Natural killer cell (primary cell): Measurements from ENCODE around the gene SLC26A4. TPM values are rescaled to one million over a fixed set of nuclear protein-coding genes. Genes with fewer than 3 reads are reported as not detected.

Source experiments
- ATAC-seq, 3 donors: fragments of 150-1000 bp in 2 of 3; fragments of 200-7000 bp in 1 of 3; cut with Tn5 transposase; 1 replicate in 1 of 3; 2 replicates in 2 of 3; pipeline ENCODE4 v1.10.0; 2021; ENCODE audit warnings: mild to moderate bottlenecking in 2 of 3, moderate library complexity in 2 of 3
- DNase-seq, 2 donors: peaks; one replicate each; pipeline versions ENCODE4 v3.0.0 to v3.0.0-alpha.2; 2013 to 2021; ENCODE audit warnings: mixed read lengths in 1 of 2
- H3K27ac ChIP-seq: one replicate; pipeline ENCODE4 v1.5.1; 2013; ENCODE audit warnings: mild to moderate bottlenecking, low read length
- H3K27me3 ChIP-seq: one replicate; pipeline ENCODE4 v1.6.1; 2013; ENCODE audit warnings: low read length; ENCODE audit not compliant: control insufficient read depth, insufficient read depth
- H3K36me3 ChIP-seq: one replicate; pipeline ENCODE4 v1.6.1; 2013; ENCODE audit warnings: low read length; ENCODE audit not compliant: control insufficient read depth, insufficient read depth
- H3K4me1 ChIP-seq: one replicate; pipeline ENCODE4 v1.6.1; 2013; ENCODE audit warnings: low read length; ENCODE audit not compliant: control insufficient read depth, insufficient read depth
- H3K4me3 ChIP-seq: one replicate; pipeline ENCODE4 v1.5.1; 2013; ENCODE audit warnings: low read length
- H3K9me3 ChIP-seq: one replicate; pipeline ENCODE4 v1.6.1; 2013; ENCODE audit warnings: low read length; ENCODE audit not compliant: control insufficient read depth, insufficient read depth
- H3K27ac Mint-ChIP-seq, 2 donors: one replicate each; pipeline ENCODE4 v1.8.0; 2022; ENCODE audit warnings: mild to moderate bottlenecking in 2 of 2, mixed read lengths in 2 of 2, moderate library complexity in 1 of 2
- H3K27me3 Mint-ChIP-seq, 2 donors: one replicate each; pipeline ENCODE4 v1.8.0; 2022; ENCODE audit warnings: low read depth in 2 of 2, mixed read lengths in 2 of 2
- H3K36me3 Mint-ChIP-seq: one replicate; pipeline ENCODE4 v1.8.0; 2022; ENCODE audit warnings: mixed read lengths
- H3K4me1 Mint-ChIP-seq, 2 donors: one replicate each; pipeline ENCODE4 v1.8.0; 2022; ENCODE audit warnings: mixed read lengths in 2 of 2
- H3K4me3 Mint-ChIP-seq: one replicate; pipeline ENCODE4 v1.8.0; 2022; ENCODE audit warnings: mild to moderate bottlenecking, moderate library complexity, mixed read lengths
- H3K9me3 Mint-ChIP-seq, 2 donors: one replicate each; pipeline ENCODE4 v1.8.0; 2022; ENCODE audit warnings: mixed read lengths in 2 of 2
- CTCF ChIP-seq: fragments of 200-600 bp; IDR thresholded peaks from one replicate; pipeline ENCODE4 v1.8.0; 2022; ENCODE audit warnings: antibody characterized with exemption
- WGBS: methylation state at CpG from one replicate; pipeline ENCODE4 v1.1.7; 2013; ENCODE audit warnings: missing lambda C conversion rate; ENCODE audit not compliant: insufficient coverage; 5-methylcytosine and 5-hydroxymethylcytosine counted together
- intact Hi-C: fragments of 100-400 bp; cut with micrococcal nuclease; formaldehyde crosslinking; loops from one replicate; pipeline ENCODE4 v1.14.2; 2022
- total RNA-seq, 4 donors: library from RNA; stranded (reverse); fragments of 120-200 nt in 1 of 4; gene quantifications; one replicate each; pipeline versions ENCODE4 v1.2.3 to v1.2.4, GENCODE V29; 2013 to 2022

SLC26A4 gene
- total RNA-seq, 3 donors from 2014 or later (not counting 1 experiment from before 2014, with no cell fraction given): 0.45 TPM; not detected in 2

GRCh38 chr7:107718456-107719193, 58.0 kb downstream of the SLC26A4 start:
- H3K9me3 Mint-ChIP-seq: no peaks in the 10 kb centered on the region
- no peak overlapping the region for H3K27ac ChIP-seq
- H3K9me3 ChIP-seq: no peaks in the 10 kb centered on the region
- ATAC-seq (no peak), DNase-seq (no peak)
- no peak overlapping the region for H3K4me3 Mint-ChIP-seq
- H3K27me3 ChIP-seq: no peaks in the 10 kb centered on the region
- H3K36me3 Mint-ChIP-seq: no peaks in the 10 kb centered on the region
- peaks cover 6 to 13% of the 10 kb centered on the region in 2 donors for H3K27me3 Mint-ChIP-seq
- no peaks in the 10 kb centered on the region for H3K4me1 Mint-ChIP-seq
- no peak overlapping the region for H3K27ac Mint-ChIP-seq
- H3K36me3 ChIP-seq: no peaks in the 10 kb centered on the region
- no peak for TF ChIP-seq CTCF
- H3K4me1 ChIP-seq: no peaks in the 10 kb centered on the region
- no peak overlapping the region for H3K4me3 ChIP-seq
- intact Hi-C loops: no loop called here
- 90% methylated on average over 3 of the region's 4 CpGs for WGBS

GRCh38 chr7:107721286-107721685, 60.7 kb downstream of the SLC26A4 start:
- no CpG with 5 or more reads among the region's 1 CpG for WGBS
- H3K27ac Mint-ChIP-seq: no peak overlapping the region
- H3K4me3 Mint-ChIP-seq: no peak overlapping the region
- peaks cover 4 to 13% of the 10 kb centered on the region in 2 donors for H3K27me3 Mint-ChIP-seq
- Histone ChIP-seq H3K27ac (no peak overlapping the region), H3K4me1 (no peaks in the 10 kb centered on the region), H3K9me3 (no peaks in the 10 kb centered on the region), H3K36me3 (no peaks in the 10 kb centered on the region), H3K27me3 (no peaks in the 10 kb centered on the region), H3K4me3 (no peak overlapping the region)
- no peak for TF ChIP-seq CTCF
- H3K36me3 Mint-ChIP-seq: no peaks in the 10 kb centered on the region
- H3K4me1 Mint-ChIP-seq: no peaks in the 10 kb centered on the region
- intact Hi-C loops: no loop called here
- no peak for ATAC-seq
- no peak for DNase-seq
- H3K9me3 Mint-ChIP-seq: no peaks in the 10 kb centered on the region

DNA sequence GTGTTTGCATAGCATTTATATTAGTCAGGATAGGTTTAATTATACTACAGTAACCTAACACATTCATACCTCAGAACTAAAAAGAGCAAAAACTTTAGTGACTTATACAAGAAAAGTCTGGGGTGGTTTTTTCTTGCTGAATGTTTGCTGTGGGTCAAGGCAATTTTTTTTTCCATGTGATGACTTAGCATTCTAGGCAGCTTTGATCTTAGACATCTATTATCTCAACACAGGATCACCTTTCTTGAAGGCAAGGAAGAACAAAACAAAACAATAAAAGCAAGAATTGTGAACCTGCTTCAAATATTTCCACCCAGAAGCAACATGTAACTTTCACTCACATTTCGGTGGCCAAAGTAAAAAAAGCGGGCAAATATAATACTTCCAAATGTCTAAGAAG, 62.6 kb downstream of the SLC26A4 start:
- H3K27me3 Mint-ChIP-seq: peaks cover 11 to 21% of the 10 kb centered on the region in 2 donors
- no peaks in the 10 kb centered on the region for H3K4me1 ChIP-seq
- no peaks in the 10 kb centered on the region for H3K4me1 Mint-ChIP-seq
- H3K9me3 ChIP-seq: no peaks in the 10 kb centered on the region
- no peak for TF ChIP-seq CTCF
- ATAC-seq (no peak), DNase-seq (no peak)
- H3K4me3 ChIP-seq: no peak overlapping the region
- H3K36me3 Mint-ChIP-seq: no peaks in the 10 kb centered on the region
- no peaks in the 10 kb centered on the region for H3K9me3 Mint-ChIP-seq
- H3K27me3 ChIP-seq: no peaks in the 10 kb centered on the region
- H3K27ac ChIP-seq: no peak overlapping the region
- 70% methylated on average over 2 of the region's 2 CpGs for WGBS
- intact Hi-C loops: no loop called here
- H3K27ac Mint-ChIP-seq: no peak overlapping the region
- no peaks in the 10 kb centered on the region for H3K36me3 ChIP-seq
- H3K4me3 Mint-ChIP-seq: no peak overlapping the region
